Large intestine (tissue), 3 donors: Measurements from ENCODE around the gene P2RX2. TPM values are rescaled to one million over a fixed set of nuclear protein-coding genes. Genes with fewer than 3 reads are reported as not detected.

Source experiments
- DNase-seq, 2 donors: peaks; one replicate each; pipeline versions ENCODE4 v3.0.0 to v3.0.0-alpha.2; 2013
- H3K27ac ChIP-seq: one replicate; pipeline ENCODE4 v1.5.1; 2013; ENCODE audit warnings: low read length
- H3K27me3 ChIP-seq: 2 replicates; pipeline ENCODE4 v1.6.1; 2013; ENCODE audit warnings: low read length; ENCODE audit not compliant: control insufficient read depth, insufficient read depth
- H3K36me3 ChIP-seq: 2 replicates; pipeline ENCODE4 v1.6.1; 2013; ENCODE audit warnings: low read length; ENCODE audit not compliant: control insufficient read depth, insufficient read depth
- H3K4me1 ChIP-seq: one replicate; pipeline ENCODE4 v1.6.1; 2013; ENCODE audit warnings: low read length; ENCODE audit not compliant: control insufficient read depth, insufficient read depth
- H3K4me3 ChIP-seq: one replicate; pipeline ENCODE4 v1.5.1; 2013; ENCODE audit warnings: low read length
- H3K9me3 ChIP-seq: one replicate; pipeline ENCODE4 v1.6.1; 2013; ENCODE audit warnings: mild to moderate bottlenecking, low read depth, low read length, moderate library complexity; ENCODE audit not compliant: control insufficient read depth
- WGBS: methylation state at CpG from one replicate; pipeline ENCODE4 v1.1.5; 2013; ENCODE audit warnings: low lambda C conversion rate; ENCODE audit not compliant: insufficient coverage; 5-methylcytosine and 5-hydroxymethylcytosine counted together
- polyA plus RNA-seq: library from polyadenylated mRNA; unstranded; fragments of 120-200 nt; gene quantifications from one replicate; pipeline ENCODE4 v1.2.1, GENCODE V29; 2013

The P2RX2 gene
- polyA plus RNA-seq, 1 donor, result 24.1 TPM

DNA sequence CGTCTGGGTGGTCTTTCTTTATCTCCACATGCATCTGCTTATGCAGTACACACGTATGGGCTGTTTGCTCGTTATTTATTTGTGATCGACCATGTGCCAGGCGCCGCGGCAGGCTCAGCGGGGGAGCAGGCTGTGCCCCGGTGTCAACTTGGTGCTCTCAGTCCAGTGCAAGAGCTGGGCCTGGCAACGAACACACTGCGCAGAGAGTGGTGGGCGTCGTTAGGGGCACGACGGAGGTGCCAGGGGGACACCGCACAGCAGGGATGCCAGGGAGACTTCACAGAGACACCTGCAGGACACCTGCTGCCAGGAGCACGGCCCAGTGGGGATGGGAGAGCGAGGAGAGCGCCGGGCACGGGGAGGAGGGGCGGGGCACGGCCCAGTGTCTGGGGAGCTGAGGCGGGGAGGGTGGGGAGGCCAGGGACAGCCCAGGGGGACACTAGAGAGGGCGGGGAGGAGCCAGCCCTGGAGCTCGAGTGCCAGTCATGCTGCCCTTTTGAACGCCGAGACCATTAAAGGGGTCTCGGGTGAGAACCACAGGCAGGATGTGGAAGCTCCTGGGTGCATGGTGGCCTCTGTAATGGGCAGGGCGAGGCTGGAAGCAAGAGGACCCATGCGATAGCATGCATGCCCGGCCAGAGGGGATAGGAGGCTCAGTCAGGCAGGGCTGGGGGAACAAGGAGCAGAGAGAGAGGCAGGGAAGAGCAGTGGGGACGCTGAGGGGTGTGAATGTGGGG is 7.5 kb upstream of the P2RX2 start:
- no peak overlapping the region for H3K4me3 ChIP-seq
- peaks cover 3% of the 10 kb centered on the region for H3K4me1 ChIP-seq
- no peak for DNase-seq
- peaks cover 17% of the 10 kb centered on the region for H3K9me3 ChIP-seq
- no peaks in the 10 kb centered on the region for H3K36me3 ChIP-seq
- peaks cover 68% of the 10 kb centered on the region for H3K27me3 ChIP-seq
- no peak overlapping the region for H3K27ac ChIP-seq
- WGBS, result no CpG with 5 or more reads among the region's 33 CpGs

- Histone ChIP-seq H3K27ac (no peak overlapping the region), H3K4me3 (no peak overlapping the region), H3K36me3 (no peaks in the 10 kb centered on the region), H3K27me3 (peaks cover 67% of the 10 kb centered on the region), H3K9me3 (peaks cover 20% of the 10 kb centered on the region), H3K4me1 (peaks cover 3% of the 10 kb centered on the region)
- no CpG with 5 or more reads among the region's 10 CpGs for WGBS
- DNase-seq, result no peak
Measured at GRCh38 chr12:132611620-132612019, 7.0 kb upstream of the P2RX2 start.

GRCh38 chr12:132614029-132614428 is 4.5 kb upstream of the P2RX2 start:
- no peak for DNase-seq
- H3K27me3 ChIP-seq, result peaks cover 63% of the 10 kb centered on the region
- WGBS, result no CpG with 5 or more reads among the region's 5 CpGs

DNA sequence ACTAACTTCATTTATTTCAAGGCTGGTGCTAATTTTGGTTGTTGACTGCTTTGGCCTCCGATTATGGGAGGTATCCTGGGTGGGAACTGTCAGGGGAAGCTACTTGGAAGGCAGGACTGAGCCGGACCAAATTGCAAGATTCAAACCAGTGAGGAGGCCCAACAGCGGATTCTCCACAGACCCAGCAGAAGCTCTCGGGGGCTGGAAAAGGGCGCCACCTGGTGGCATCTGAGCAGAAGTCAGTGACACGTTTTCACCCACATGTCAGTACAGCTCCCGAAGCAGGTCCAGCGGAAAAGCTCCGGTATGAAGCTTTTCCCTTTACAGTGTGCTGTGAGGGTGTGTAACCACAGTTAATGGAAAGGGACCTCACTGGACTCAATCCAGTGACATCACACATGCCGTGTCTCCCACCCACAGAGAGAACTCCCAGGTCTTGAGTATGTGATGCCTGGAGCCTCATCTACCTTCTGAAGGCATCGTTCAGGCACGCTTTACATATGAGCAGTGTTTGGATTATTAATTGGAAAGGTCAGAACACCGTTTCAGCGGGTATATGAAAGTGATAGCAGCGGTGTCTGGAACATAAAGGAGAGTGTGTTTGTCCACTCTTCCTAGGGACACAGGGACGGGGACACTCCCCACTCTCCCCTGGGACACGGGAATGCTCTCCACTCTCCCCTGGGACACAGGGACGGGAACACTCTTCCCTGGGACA is 3.6 kb upstream of the P2RX2 start:
- Histone ChIP-seq H3K4me3 (no peak overlapping the region), H3K27ac (no peak overlapping the region), H3K27me3 (peaks cover 63% of the 10 kb centered on the region), H3K36me3 (no peaks in the 10 kb centered on the region), H3K9me3 (peaks cover 34% of the 10 kb centered on the region), H3K4me1 (peaks cover 2% of the 10 kb centered on the region)
- WGBS, result no CpG with 5 or more reads among the region's 18 CpGs
- DNase-seq, result peak; percentile 70 to 73

More at GRCh38 chr12:132614029-132614428, 4.5 kb upstream of the P2RX2 start:
- Histone ChIP-seq H3K4me1 (no peaks in the 10 kb centered on the region), H3K4me3 (no peak overlapping the region), H3K9me3 (peaks cover 30% of the 10 kb centered on the region), H3K27ac (no peak overlapping the region), H3K36me3 (no peaks in the 10 kb centered on the region)

GRCh38 chr12:132615579-132616038 is 3.0 kb upstream of the P2RX2 start:
- Histone ChIP-seq H3K4me3 (no peak overlapping the region), H3K27me3 (peaks cover 63% of the 10 kb centered on the region), H3K27ac (no peak overlapping the region), H3K4me1 (peaks cover 5% of the 10 kb centered on the region), H3K9me3 (peaks cover 33% of the 10 kb centered on the region), H3K36me3 (no peaks in the 10 kb centered on the region)
- no peak for DNase-seq
- no CpG with 5 or more reads among the region's 16 CpGs for WGBS

DNA sequence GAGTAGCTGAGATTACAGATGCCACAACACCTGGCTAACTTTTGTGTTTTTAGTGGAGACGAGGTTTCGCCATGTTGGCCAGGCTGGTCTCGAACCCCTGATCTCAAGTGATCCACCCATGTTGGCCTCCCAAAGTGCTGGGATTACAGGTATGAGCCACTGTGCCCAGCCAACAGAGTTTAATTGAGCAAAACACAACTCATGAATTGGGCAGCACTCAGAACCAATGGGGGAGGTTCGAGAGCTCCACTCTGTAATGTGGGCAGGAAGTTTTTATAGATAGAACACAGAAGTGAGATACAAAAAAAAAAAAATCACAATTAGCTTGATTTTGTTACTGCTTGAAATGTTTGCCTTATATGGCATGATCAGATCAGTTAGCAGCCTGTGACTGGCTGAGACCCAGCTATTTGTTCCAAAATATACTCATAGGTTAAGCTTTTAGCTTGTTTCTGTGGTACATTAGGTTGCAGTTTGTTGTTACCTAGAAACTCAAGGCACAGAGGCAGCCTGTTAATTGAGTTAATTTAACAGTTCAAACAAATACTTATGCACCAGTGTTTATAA is 1.4 kb upstream of the P2RX2 start:
- no peak for DNase-seq
- H3K27ac ChIP-seq, result no peak overlapping the region
- H3K27me3 ChIP-seq, result peaks cover 52% of the 10 kb centered on the region
- H3K4me1 ChIP-seq, result peaks cover 5% of the 10 kb centered on the region
- H3K4me3 ChIP-seq, result no peak overlapping the region
- H3K9me3 ChIP-seq, result peaks cover 23% of the 10 kb centered on the region
- H3K36me3 ChIP-seq, result no peaks in the 10 kb centered on the region
- no CpG with 5 or more reads among the region's 4 CpGs for WGBS

- WGBS, result 65% methylated on average over 5 of the region's 51 CpGs
- H3K4me3 ChIP-seq, result peak overlapping the region; percentile 3
- H3K27me3 ChIP-seq, result peaks cover 52% of the 10 kb centered on the region
Measured at GRCh38 chr12:132617822-132618682, 524 bp upstream of the P2RX2 start.

GRCh38 chr12:132619071-132619385 is 452 bp downstream of the P2RX2 start:
- peaks cover 52% of the 10 kb centered on the region for H3K27me3 ChIP-seq
- WGBS, result no CpG with 5 or more reads among the region's 28 CpGs
- H3K4me1 ChIP-seq, result peaks cover 8% of the 10 kb centered on the region
- no peak overlapping the region for H3K27ac ChIP-seq
- H3K36me3 ChIP-seq, result peaks cover 4% of the 10 kb centered on the region
- DNase-seq, result no peak
- H3K4me3 ChIP-seq, result no peak overlapping the region
- peaks cover 23% of the 10 kb centered on the region for H3K9me3 ChIP-seq

More at GRCh38 chr12:132617822-132618682, 524 bp upstream of the P2RX2 start:
- Histone ChIP-seq H3K4me1 (peaks cover 8% of the 10 kb centered on the region), H3K36me3 (no peaks in the 10 kb centered on the region), H3K9me3 (peaks cover 23% of the 10 kb centered on the region), H3K27ac (no peak overlapping the region)
- DNase-seq, result no peak

DNA sequence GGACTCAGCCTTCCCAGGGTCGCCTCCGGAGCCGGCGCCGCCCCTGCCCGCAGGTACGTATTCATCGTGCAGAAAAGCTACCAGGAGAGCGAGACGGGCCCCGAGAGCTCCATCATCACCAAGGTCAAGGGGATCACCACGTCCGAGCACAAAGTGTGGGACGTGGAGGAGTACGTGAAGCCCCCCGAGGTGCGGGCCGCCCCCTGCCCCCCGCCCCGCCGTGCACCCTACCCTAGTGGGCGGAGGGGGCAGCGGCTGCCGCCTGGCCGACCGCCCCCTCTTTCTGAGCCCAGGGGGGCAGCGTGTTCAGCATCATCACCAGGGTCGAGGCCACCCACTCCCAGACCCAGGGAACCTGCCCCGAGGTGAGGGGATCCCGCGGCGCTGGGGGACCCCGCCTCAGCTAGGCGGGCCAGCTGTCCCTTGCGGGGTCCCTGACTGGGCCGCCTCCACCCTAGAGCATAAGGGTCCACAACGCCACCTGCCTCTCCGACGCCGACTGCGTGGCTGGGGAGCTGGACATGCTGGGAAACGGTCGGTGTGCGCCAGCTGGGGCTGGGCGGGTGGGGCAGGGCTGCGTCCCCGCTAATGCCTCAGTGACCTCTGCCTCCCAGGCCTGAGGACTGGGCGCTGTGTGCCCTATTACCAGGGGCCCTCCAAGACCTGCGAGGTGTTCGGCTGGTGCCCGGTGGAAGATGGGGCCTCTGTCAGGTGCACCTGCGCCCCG is 973 bp downstream of the P2RX2 start:
- peaks cover 52% of the 10 kb centered on the region for H3K27me3 ChIP-seq
- H3K4me3 ChIP-seq, result no peak overlapping the region

More for the DNA sequence above, 973 bp downstream of the P2RX2 start:
- Histone ChIP-seq H3K36me3 (peaks cover 10% of the 10 kb centered on the region), H3K27ac (no peak overlapping the region), H3K4me1 (peaks cover 8% of the 10 kb centered on the region), H3K9me3 (peaks cover 23% of the 10 kb centered on the region)
- no peak for DNase-seq
- WGBS, result no CpG with 5 or more reads among the region's 53 CpGs
